Activated T-cell treated with anti-CD3 and anti-CD28 coated beads, Interleukin-2, amount 50 U/mL, for 4 hours (primary cell): ENCODE data around the gene NAXE. TPM values are rescaled to one million over a fixed set of nuclear protein-coding genes. Genes with fewer than 3 reads are reported as not detected.
A peak's percentile ranks its signal among the peaks of the same experiment; 100 is the strongest.
"Not testable (repeated sequence)": the region's sequence is repeated elsewhere in the genome, so short reads cannot be mapped to it uniquely, and the experiment has no call there.

Experiments
- ATAC-seq, 2 donors: fragments of 200-7000 bp; cut with Tn5 transposase; one replicate each; pipeline ENCODE4 v1.10.0; 2021
- DNase-seq: peaks from one replicate; pipeline ENCODE4 v3.0.0-alpha.2; 2020
- H3K27me3 Mint-ChIP-seq: one replicate; pipeline ENCODE4 v1.8.0; 2021; ENCODE audit warnings: low read depth, mixed read lengths
- H3K36me3 Mint-ChIP-seq: one replicate; pipeline ENCODE4 v1.8.0; 2022; ENCODE audit warnings: mixed read lengths; ENCODE audit not compliant: insufficient read depth
- H3K4me1 Mint-ChIP-seq: one replicate; pipeline ENCODE4 v1.8.0; 2021; ENCODE audit warnings: low read depth, mixed read lengths
- H3K4me3 Mint-ChIP-seq: one replicate; pipeline ENCODE4 v1.8.0; 2021; ENCODE audit warnings: mild to moderate bottlenecking, moderate library complexity, mixed read lengths
- H3K9me3 Mint-ChIP-seq: one replicate; pipeline ENCODE4 v1.8.0; 2021; ENCODE audit warnings: mixed read lengths
- total RNA-seq, 3 donors: library from RNA; stranded (reverse); gene quantifications; one replicate each; pipeline ENCODE4 v1.2.1, GENCODE V29; 2021

Gene NAXE
- total RNA-seq, 3 donors from 2014 or later, result 80.3 to 102 (median 83.7) TPM

- Mint-ChIP-seq H3K4me3 (no peak overlapping the region), H3K4me1 (peaks cover 11% of the 10 kb centered on the region), H3K9me3 (no peaks in the 10 kb centered on the region), H3K36me3 (no peaks in the 10 kb centered on the region), H3K27me3 (peaks cover 33% of the 10 kb centered on the region)
- ATAC-seq (no peak), DNase-seq (no peak)
Measured at GRCh38 chr1:156612666-156613065, 21.1 kb downstream of the NAXE start.

- Mint-ChIP-seq H3K4me1 (no peaks in the 10 kb centered on the region), H3K36me3 (no peaks in the 10 kb centered on the region), H3K27me3 (peaks cover 53% of the 10 kb centered on the region), H3K4me3 (no peak overlapping the region), H3K9me3 (no peaks in the 10 kb centered on the region)
- DNase-seq (no peak), ATAC-seq (no peak)
Measured at GRCh38 chr1:156615946-156616345, 24.4 kb downstream of the NAXE start.

- no peaks in the 10 kb centered on the region for H3K4me1 Mint-ChIP-seq
- H3K36me3 Mint-ChIP-seq, result no peaks in the 10 kb centered on the region
- H3K4me3 Mint-ChIP-seq, result no peak overlapping the region
- no peak for ATAC-seq
- no peaks in the 10 kb centered on the region for H3K9me3 Mint-ChIP-seq
- H3K27me3 Mint-ChIP-seq, result peaks cover 54% of the 10 kb centered on the region
- DNase-seq, result no peak
Measured at GRCh38 chr1:156616463-156616862, 24.9 kb downstream of the NAXE start.

- no peak for ATAC-seq
- Mint-ChIP-seq H3K27me3 (peaks cover 59% of the 10 kb centered on the region), H3K36me3 (no peaks in the 10 kb centered on the region), H3K4me1 (no peaks in the 10 kb centered on the region), H3K9me3 (no peaks in the 10 kb centered on the region), H3K4me3 (no peak within 1 kb of the TSS)
- DNase-seq, result no peak
Measured at GRCh38 chr1:156618853-156619581, 27.4 kb downstream of the NAXE start, which contains the start of gene HAPLN2. Gene HAPLN2, plus strand, starts transcription at chr1:156619415. Its CDS starts 4,076 bp downstream, at chr1:156623491.

DNA sequence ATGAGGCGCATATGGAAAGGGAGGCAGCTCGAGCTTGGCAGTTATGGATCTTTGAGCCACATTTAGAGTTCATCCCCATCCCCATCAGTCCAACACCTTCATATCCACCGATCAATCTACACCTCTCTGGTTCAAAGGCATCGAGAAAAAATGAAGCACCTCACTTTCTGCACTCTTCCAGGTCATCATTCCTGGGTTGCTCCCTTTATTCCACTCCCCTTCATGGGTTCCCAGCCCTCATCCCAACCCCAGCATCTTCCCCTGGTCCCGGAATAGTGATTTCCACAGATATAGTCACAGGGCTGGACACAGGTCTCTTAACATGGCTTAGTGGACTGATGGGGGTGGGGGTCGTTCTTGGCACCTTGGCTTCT lies 28.0 kb downstream of the NAXE start:
- no peak for DNase-seq
- Mint-ChIP-seq H3K9me3 (no peaks in the 10 kb centered on the region), H3K4me1 (peaks cover 2% of the 10 kb centered on the region), H3K27me3 (peaks cover 60% of the 10 kb centered on the region), H3K4me3 (no peak overlapping the region), H3K36me3 (no peaks in the 10 kb centered on the region)
- ATAC-seq, result no peak

GRCh38 chr1:156622581-156623297 lies 31.2 kb downstream of the NAXE start:
- Mint-ChIP-seq H3K27me3 (peaks cover 59% of the 10 kb centered on the region), H3K36me3 (no peaks in the 10 kb centered on the region), H3K4me1 (peaks cover 8% of the 10 kb centered on the region), H3K9me3 (no peaks in the 10 kb centered on the region), H3K4me3 (peak overlapping the region; percentile 55)
- ATAC-seq (no peak), DNase-seq (no peak)

- DNase-seq, result no peak
- H3K9me3 Mint-ChIP-seq, result no peaks in the 10 kb centered on the region
- H3K4me3 Mint-ChIP-seq, result peak overlapping the region; percentile 50
- H3K4me1 Mint-ChIP-seq, result peaks cover 8% of the 10 kb centered on the region
- no peaks in the 10 kb centered on the region for H3K36me3 Mint-ChIP-seq
- H3K27me3 Mint-ChIP-seq, result peaks cover 56% of the 10 kb centered on the region
- peak; percentile 67 for ATAC-seq
Measured at GRCh38 chr1:156623946-156624813, 32.6 kb downstream of the NAXE start.

DNA sequence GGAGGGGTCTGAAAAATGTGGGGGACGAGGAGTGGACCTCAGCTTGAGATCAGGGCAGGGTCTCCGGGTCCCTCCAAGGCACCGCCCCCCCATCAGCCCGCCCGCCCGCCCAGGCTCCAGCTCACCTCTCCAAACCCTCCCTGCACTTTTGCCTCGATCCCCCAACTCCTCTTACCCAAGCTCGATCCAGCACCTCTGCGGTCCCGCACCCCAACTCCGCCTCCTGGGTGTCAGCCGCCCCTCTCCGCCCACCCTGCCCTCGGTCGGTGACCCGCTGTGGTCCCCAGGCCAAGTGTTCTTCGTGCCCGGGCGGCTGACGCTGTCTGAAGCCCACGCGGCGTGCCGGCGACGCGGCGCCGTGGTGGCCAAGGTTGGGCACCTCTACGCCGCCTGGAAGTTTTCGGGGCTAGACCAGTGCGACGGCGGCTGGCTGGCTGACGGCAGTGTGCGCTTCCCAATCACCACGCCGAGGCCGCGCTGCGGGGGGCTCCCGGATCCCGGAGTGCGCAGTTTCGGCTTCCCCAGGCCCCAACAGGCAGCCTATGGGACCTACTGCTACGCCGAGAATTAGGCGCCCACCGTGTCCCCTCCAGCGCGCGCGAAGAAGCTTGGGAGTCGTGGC lies 33.3 kb downstream of the NAXE start:
- H3K27me3 Mint-ChIP-seq, result peaks cover 49% of the 10 kb centered on the region
- H3K9me3 Mint-ChIP-seq, result no peaks in the 10 kb centered on the region
- ATAC-seq (peak; percentile 29 to 42), DNase-seq (no peak)
- H3K4me1 Mint-ChIP-seq, result peaks cover 8% of the 10 kb centered on the region
- no peaks in the 10 kb centered on the region for H3K36me3 Mint-ChIP-seq
- peak overlapping the region; percentile 46 for H3K4me3 Mint-ChIP-seq

DNA sequence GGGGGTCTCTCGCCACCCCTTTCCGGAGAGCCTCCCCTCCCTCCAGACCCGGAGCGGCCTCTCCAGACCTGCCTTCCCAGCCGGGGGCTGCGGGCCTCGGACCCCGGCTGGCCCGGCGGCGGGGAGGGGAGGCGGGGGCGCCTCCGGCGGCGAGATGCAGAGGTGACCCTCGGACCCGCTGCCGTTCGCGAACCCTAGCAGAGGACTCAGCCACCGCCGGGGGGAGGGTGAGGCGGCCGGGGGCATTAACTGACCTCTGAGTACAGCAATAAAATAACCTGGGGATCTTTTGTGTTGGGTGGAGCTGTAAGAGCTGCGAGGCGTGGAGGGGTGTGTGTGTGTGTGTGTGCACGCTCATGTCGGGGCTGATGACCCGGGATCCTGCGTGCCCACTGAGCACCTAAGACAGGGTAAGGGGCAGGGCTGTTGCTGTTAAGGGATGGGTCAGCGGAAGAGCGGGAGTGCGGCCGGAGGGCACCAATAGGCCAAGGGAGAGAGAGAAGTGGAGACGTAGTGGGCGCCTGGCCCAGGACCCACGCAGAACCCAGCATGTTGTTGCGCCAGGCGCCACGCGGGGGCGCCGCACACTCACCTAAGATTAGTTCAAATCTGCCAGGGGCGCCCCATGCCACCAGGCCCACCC lies 34.0 kb downstream of the NAXE start:
- ATAC-seq (peak; percentile 57 to 60), DNase-seq (peak; percentile 74)
- peaks cover 8% of the 10 kb centered on the region for H3K4me1 Mint-ChIP-seq
- no peaks in the 10 kb centered on the region for H3K9me3 Mint-ChIP-seq
- peaks cover 45% of the 10 kb centered on the region for H3K27me3 Mint-ChIP-seq
- no peaks in the 10 kb centered on the region for H3K36me3 Mint-ChIP-seq
- H3K4me3 Mint-ChIP-seq, result peak overlapping the region; percentile 63

DNA sequence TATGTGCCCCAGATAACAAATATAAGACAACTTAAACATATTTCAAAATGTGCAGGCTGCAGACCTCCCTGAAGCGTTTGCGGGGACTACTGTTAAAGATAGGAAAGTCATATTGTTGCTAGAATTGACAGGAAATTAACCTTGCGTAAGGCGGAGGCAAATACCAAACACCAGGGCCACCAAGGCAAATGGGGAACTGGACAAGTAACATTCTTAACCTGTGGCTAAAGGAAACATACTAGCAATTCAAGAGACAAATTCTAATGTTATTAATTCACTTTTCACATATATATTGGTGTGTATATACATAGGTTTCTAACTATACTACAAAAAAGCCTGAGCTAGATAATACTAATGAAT lies 34.5 kb downstream of the NAXE start:
- Mint-ChIP-seq H3K4me1 (peaks cover 8% of the 10 kb centered on the region), H3K4me3 (no peak overlapping the region), H3K36me3 (no peaks in the 10 kb centered on the region), H3K27me3 (peaks cover 47% of the 10 kb centered on the region), H3K9me3 (no peaks in the 10 kb centered on the region)
- no peak for DNase-seq
- no peak for ATAC-seq

DNA sequence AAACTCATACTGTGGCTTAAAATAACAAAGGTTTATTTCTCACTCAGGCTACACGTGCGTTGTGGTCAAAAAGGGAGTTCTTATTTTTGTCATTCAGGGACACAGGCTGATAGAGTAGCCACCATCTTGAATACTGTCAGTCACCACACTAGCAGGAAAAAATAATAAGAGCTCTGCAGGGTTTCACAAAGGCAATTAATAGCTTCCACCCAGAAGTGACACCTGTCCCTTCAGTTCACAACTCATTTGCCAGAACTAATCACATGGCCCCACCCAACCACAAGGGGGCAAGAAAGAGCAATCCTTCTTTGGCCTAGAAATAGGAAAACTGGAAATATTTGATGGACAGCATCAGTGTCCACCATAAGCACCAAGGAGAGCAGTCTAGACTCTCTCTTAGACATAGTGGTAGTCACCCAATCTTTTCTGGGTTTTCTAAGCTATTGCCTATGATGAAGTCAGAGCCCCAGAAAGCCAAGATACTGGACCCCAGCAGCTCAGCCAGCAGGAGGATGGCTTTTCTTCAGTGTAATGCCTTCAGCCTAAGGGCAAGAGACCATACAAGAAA lies 35.8 kb downstream of the NAXE start:
- DNase-seq, result no peak
- Mint-ChIP-seq H3K4me1 (peaks cover 8% of the 10 kb centered on the region), H3K27me3 (peaks cover 47% of the 10 kb centered on the region), H3K36me3 (no peaks in the 10 kb centered on the region), H3K9me3 (no peaks in the 10 kb centered on the region), H3K4me3 (no peak overlapping the region)
- no peak for ATAC-seq

DNA sequence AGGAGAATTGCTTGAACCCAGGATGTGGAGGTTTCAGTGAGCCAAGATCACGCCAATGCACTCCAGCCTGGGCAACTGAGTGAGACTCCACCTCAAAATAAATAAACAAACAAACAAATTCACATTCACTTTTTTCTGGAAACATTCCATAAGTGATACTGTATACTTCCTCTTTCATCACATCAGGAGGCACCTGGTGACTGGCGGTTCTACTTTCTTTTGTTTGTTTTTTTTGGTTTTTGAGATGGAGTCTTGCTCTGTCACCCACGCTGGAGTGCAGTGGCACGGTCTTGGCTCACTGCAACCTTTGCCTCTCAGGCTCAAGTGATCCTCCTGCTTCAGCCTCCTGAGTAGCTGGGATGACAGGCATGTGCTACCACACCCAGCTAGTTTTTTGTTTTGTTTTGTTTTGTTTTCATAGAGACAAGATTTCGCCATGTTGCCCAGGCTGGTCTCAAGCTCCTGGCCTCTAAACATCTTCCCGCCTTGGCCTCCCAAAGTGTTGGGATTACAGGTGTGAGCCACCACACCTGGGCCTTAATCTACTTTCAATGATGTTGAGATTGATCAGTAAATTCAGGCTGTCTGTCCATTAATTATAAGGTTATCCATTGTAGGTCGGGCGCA lies 38.4 kb downstream of the NAXE start:
- Mint-ChIP-seq H3K27me3 (peaks cover 49% of the 10 kb centered on the region), H3K4me3 (no peak overlapping the region), H3K9me3 (no peaks in the 10 kb centered on the region), H3K4me1 (peaks cover 6% of the 10 kb centered on the region), H3K36me3 (no peaks in the 10 kb centered on the region)
- ATAC-seq, result no peak
- DNase-seq, result no peak

DNA sequence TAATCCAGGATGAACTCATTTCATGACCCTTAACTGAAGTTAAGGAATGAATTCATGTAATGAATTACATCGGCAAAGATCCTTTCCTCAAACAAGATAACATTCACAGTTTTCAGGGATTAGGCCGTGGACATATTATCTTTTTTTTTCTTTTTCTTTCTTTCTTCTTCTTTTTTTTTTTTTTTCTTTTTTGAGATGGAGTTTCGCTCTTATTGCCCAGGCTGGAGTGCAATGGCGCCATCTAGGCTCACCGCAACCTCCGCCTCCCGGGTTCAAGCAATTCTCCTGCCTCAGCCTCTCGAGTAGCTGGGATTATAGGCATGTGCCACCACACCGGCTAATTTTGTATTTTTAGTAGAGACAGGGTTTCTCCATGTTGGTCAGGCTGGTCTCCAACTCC lies 39.6 kb downstream of the NAXE start:
- H3K36me3 Mint-ChIP-seq, H3K4me1 Mint-ChIP-seq, H3K9me3 Mint-ChIP-seq, ATAC-seq, DNase-seq, H3K4me3 Mint-ChIP-seq: not testable (repeated sequence)
- H3K27me3 Mint-ChIP-seq, result peaks cover 48% of the 10 kb centered on the region
